NOMO-1 treated with DMSO at 0.1 percent for 48 hours (cell line): Measurements from ENCODE around the gene HPSE.

Experiments used
- DNase-seq: peaks from one replicate; lab custom pipeline; 2025; ENCODE audit not compliant: unreplicated experiment; lab: John Stamatoyannopoulos, UW

The HPSE gene

GRCh38 chr4:83251447-83251830, 83.2 kb downstream of the HPSE start:
- no peak for DNase-seq

GRCh38 chr4:83250687-83251446, 83.8 kb downstream of the HPSE start:
- DNase-seq: no peak

DNA sequence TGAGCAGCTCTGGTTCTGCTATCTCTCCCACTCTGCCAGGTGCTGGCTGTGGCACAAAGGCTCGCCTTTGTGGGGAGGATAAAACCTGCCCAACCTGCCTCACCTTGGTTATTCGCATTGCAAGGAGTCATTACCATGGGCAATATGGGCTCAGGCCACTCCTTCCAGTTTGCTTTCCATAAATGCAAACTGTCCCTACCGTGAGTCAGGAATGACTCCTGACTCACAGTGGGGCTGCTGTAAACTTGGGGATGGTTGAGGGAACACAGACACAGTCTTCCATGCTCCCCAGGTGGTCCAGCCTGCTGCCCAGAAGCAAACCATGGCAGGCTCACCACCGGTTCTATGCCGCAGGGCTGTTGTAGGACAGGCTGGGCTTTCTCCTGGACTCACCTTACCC, 86.2 kb downstream of the HPSE start:
- no peak for DNase-seq

DNA sequence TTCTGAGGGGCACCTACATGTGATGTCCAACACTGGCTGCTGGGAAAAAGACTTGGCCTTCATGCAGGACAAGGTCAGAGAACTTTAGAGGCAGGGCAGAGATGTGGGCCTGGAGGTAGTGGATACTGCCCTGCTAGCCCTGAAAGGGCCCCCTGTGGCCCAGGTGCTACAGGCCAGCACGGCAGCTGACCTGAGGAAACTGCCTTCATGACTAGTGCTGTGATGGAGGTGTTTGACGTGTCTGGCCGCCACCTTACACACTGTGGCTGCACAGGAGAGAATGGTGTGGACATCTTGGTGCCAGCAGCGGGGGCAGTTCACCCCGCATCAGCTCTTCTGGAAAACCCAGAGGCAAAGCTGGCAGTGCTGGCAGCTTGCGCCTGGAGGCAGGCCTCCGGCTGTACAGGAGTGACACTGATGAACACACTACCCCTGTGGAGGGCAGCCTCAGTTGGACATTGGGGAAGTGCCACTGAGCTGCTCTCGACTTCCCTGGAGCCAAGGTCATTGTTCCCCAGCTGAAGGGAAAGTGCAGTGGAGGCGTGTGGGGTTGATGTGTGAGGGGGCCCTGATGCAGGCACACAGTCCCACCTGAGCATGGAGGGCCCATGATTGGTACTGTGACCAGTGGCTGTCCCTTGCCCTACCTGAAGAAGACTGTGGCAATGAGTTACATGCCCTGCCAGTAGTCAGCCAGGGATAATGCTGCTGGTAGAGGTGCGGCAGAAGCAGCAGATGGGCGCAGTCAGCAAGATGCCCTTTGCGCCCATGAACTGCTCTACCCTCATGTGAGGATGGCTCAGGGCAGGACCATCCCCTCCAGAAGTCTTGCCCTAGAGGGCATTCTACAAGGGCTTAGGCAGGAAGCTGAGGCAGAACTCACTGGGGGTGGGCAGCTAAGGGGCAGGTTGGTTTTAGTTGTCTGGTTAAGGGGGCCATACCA, 87.0 kb downstream of the HPSE start:
- DNase-seq: no peak
